Activated T-cell treated with anti-CD3 and anti-CD28 coated beads, Interleukin-2, amount 50 U/mL, for 4 hours (primary cell): ENCODE measurements around the gene REEP5. TPM values are rescaled to one million over a fixed set of nuclear protein-coding genes. Genes with fewer than 3 reads are reported as not detected.

Source experiments
- ATAC-seq, 2 donors: fragments of 200-7000 bp; cut with Tn5 transposase; one replicate each; pipeline ENCODE4 v1.10.0; 2021
- DNase-seq: peaks from one replicate; pipeline ENCODE4 v3.0.0-alpha.2; 2020
- H3K27me3 Mint-ChIP-seq: one replicate; pipeline ENCODE4 v1.8.0; 2021; ENCODE audit warnings: low read depth, mixed read lengths
- H3K36me3 Mint-ChIP-seq: one replicate; pipeline ENCODE4 v1.8.0; 2022; ENCODE audit warnings: mixed read lengths; ENCODE audit not compliant: insufficient read depth
- H3K4me1 Mint-ChIP-seq: one replicate; pipeline ENCODE4 v1.8.0; 2021; ENCODE audit warnings: low read depth, mixed read lengths
- H3K4me3 Mint-ChIP-seq: one replicate; pipeline ENCODE4 v1.8.0; 2021; ENCODE audit warnings: mild to moderate bottlenecking, moderate library complexity, mixed read lengths
- H3K9me3 Mint-ChIP-seq: one replicate; pipeline ENCODE4 v1.8.0; 2021; ENCODE audit warnings: mixed read lengths
- total RNA-seq, 3 donors: library from RNA; stranded (reverse); gene quantifications; one replicate each; pipeline ENCODE4 v1.2.1, GENCODE V29; 2021

The REEP5 gene
- total RNA-seq, 3 donors from 2014 or later = 53.6 to 60.0 (median 58.7) TPM

GRCh38 chr5:112951124-112951702 lies 29.2 kb upstream of the REEP5 start:
- Mint-ChIP-seq H3K4me3 (no peak overlapping the region), H3K36me3 (no peaks in the 10 kb centered on the region), H3K27me3 (no peaks in the 10 kb centered on the region), H3K9me3 (no peaks in the 10 kb centered on the region), H3K4me1 (peaks cover 7% of the 10 kb centered on the region)
- peak; percentile 59 to 69 for ATAC-seq
- DNase-seq = no peak

GRCh38 chr5:112948458-112948857 lies 26.4 kb upstream of the REEP5 start:
- no peak for ATAC-seq
- Mint-ChIP-seq H3K4me1 (peaks cover 15% of the 10 kb centered on the region), H3K27me3 (no peaks in the 10 kb centered on the region), H3K36me3 (no peaks in the 10 kb centered on the region), H3K4me3 (no peak overlapping the region), H3K9me3 (no peaks in the 10 kb centered on the region)
- no peak for DNase-seq

- Mint-ChIP-seq H3K4me1 (peaks cover 4% of the 10 kb centered on the region), H3K4me3 (no peak overlapping the region)
Observed at GRCh38 chr5:112940670-112941069, 18.6 kb upstream of the REEP5 start.

GRCh38 chr5:112938286-112938685 lies 16.3 kb upstream of the REEP5 start:
- Mint-ChIP-seq H3K4me3 (no peak overlapping the region), H3K9me3 (no peaks in the 10 kb centered on the region)

More at GRCh38 chr5:112940670-112941069, 18.6 kb upstream of the REEP5 start:
- H3K36me3 Mint-ChIP-seq = no peaks in the 10 kb centered on the region
- DNase-seq (no peak), ATAC-seq (no peak)
- no peaks in the 10 kb centered on the region for H3K9me3 Mint-ChIP-seq
- H3K27me3 Mint-ChIP-seq = no peaks in the 10 kb centered on the region

GRCh38 chr5:112935675-112936074 lies 13.6 kb upstream of the REEP5 start:
- Mint-ChIP-seq H3K36me3 (no peaks in the 10 kb centered on the region), H3K4me1 (peaks cover 20% of the 10 kb centered on the region), H3K27me3 (no peaks in the 10 kb centered on the region), H3K4me3 (no peak overlapping the region), H3K9me3 (no peaks in the 10 kb centered on the region)
- ATAC-seq (no peak), DNase-seq (no peak)

More at GRCh38 chr5:112938286-112938685, 16.3 kb upstream of the REEP5 start:
- Mint-ChIP-seq H3K36me3 (no peaks in the 10 kb centered on the region), H3K27me3 (no peaks in the 10 kb centered on the region), H3K4me1 (peaks cover 7% of the 10 kb centered on the region)
- no peak for DNase-seq
- no peak for ATAC-seq

- Mint-ChIP-seq H3K36me3 (no peaks in the 10 kb centered on the region), H3K4me1 (peaks cover 32% of the 10 kb centered on the region), H3K9me3 (no peaks in the 10 kb centered on the region), H3K4me3 (no peak overlapping the region), H3K27me3 (no peaks in the 10 kb centered on the region)
- ATAC-seq = peak in 1 of 2 donors; percentile 59
- no peak for DNase-seq
Observed at GRCh38 chr5:112934366-112934663, 12.3 kb upstream of the REEP5 start.

- H3K4me3 Mint-ChIP-seq = no peak overlapping the region
- DNase-seq (no peak), ATAC-seq (peak; percentile 51 to 61)
- no peaks in the 10 kb centered on the region for H3K36me3 Mint-ChIP-seq
- H3K27me3 Mint-ChIP-seq = no peaks in the 10 kb centered on the region
- peaks cover 36% of the 10 kb centered on the region for H3K4me1 Mint-ChIP-seq
- H3K9me3 Mint-ChIP-seq = no peaks in the 10 kb centered on the region
Observed at GRCh38 chr5:112933651-112934365, 11.8 kb upstream of the REEP5 start.

GRCh38 chr5:112933105-112933504 lies 11.1 kb upstream of the REEP5 start:
- H3K9me3 Mint-ChIP-seq = no peaks in the 10 kb centered on the region
- DNase-seq (no peak), ATAC-seq (no peak)
- H3K4me3 Mint-ChIP-seq = no peak overlapping the region
- peaks cover 43% of the 10 kb centered on the region for H3K4me1 Mint-ChIP-seq
- H3K36me3 Mint-ChIP-seq = no peaks in the 10 kb centered on the region
- no peaks in the 10 kb centered on the region for H3K27me3 Mint-ChIP-seq

GRCh38 chr5:112931473-112931872 lies 9.4 kb upstream of the REEP5 start:
- no peak for DNase-seq
- Mint-ChIP-seq H3K27me3 (no peaks in the 10 kb centered on the region), H3K4me3 (no peak overlapping the region), H3K36me3 (no peaks in the 10 kb centered on the region), H3K9me3 (no peaks in the 10 kb centered on the region), H3K4me1 (peaks cover 54% of the 10 kb centered on the region)
- no peak for ATAC-seq

GRCh38 chr5:112930082-112930344 lies 8.0 kb upstream of the REEP5 start:
- DNase-seq (no peak), ATAC-seq (peak; percentile 30 to 41)
- Mint-ChIP-seq H3K4me1 (peaks cover 54% of the 10 kb centered on the region), H3K27me3 (no peaks in the 10 kb centered on the region), H3K4me3 (peak overlapping the region; percentile 58), H3K9me3 (no peaks in the 10 kb centered on the region), H3K36me3 (no peaks in the 10 kb centered on the region)

- no peaks in the 10 kb centered on the region for H3K9me3 Mint-ChIP-seq
- DNase-seq (no peak), ATAC-seq (peak; percentile 41 to 51)
- no peaks in the 10 kb centered on the region for H3K36me3 Mint-ChIP-seq
- H3K4me1 Mint-ChIP-seq = peaks cover 54% of the 10 kb centered on the region
- H3K4me3 Mint-ChIP-seq = peak overlapping the region; percentile 58
- no peaks in the 10 kb centered on the region for H3K27me3 Mint-ChIP-seq
Observed at GRCh38 chr5:112929336-112930081, 7.5 kb upstream of the REEP5 start.

- Mint-ChIP-seq H3K4me3 (no peak overlapping the region), H3K4me1 (peaks cover 62% of the 10 kb centered on the region)
Observed at GRCh38 chr5:112923988-112924387, 2.0 kb upstream of the REEP5 start.

GRCh38 chr5:112923148-112923917 lies 1.3 kb upstream of the REEP5 start:
- Mint-ChIP-seq H3K4me1 (peaks cover 62% of the 10 kb centered on the region), H3K36me3 (peaks cover 10% of the 10 kb centered on the region), H3K27me3 (no peaks in the 10 kb centered on the region), H3K9me3 (no peaks in the 10 kb centered on the region), H3K4me3 (peak overlapping the region; percentile 96)
- no peak for ATAC-seq
- no peak for DNase-seq

More at GRCh38 chr5:112923988-112924387, 2.0 kb upstream of the REEP5 start:
- no peaks in the 10 kb centered on the region for H3K27me3 Mint-ChIP-seq
- DNase-seq = no peak
- ATAC-seq = no peak
- peaks cover 4% of the 10 kb centered on the region for H3K36me3 Mint-ChIP-seq
- H3K9me3 Mint-ChIP-seq = no peaks in the 10 kb centered on the region

GRCh38 chr5:112921026-112921832 lies 798 bp downstream of the REEP5 start:
- peak; percentile 66 to 70 for ATAC-seq
- Mint-ChIP-seq H3K4me1 (peaks cover 70% of the 10 kb centered on the region), H3K36me3 (peaks cover 13% of the 10 kb centered on the region), H3K27me3 (no peaks in the 10 kb centered on the region), H3K4me3 (peak overlapping the region; percentile 96), H3K9me3 (no peaks in the 10 kb centered on the region)
- DNase-seq = peak; percentile 35
